Thyroid gland (tissue), 4 donors: ENCODE data around the gene KLHDC8A.

Experiments used
- POLR2A ChIP-seq, 2 donors: fragments of 450-650 bp; IDR thresholded peaks; one replicate each; pipeline ENCODE4 v1.6.1; 2017; ENCODE audit warnings: antibody characterized with exemption in 2 of 2, mild to moderate bottlenecking in 2 of 2, moderate library complexity in 1 of 2
- TF ChIP-seq, protein P1 (sequence below), 6 experiments: fragments of 200-600 bp in 3 of 6; fragments of 450-650 bp in 3 of 6; sonication (generic) in 3 of 6; IDR thresholded peaks; one replicate each; pipeline ENCODE4 v1.5.1; 2016 to 2019; ENCODE audit warnings: antibody characterized with exemption in 6 of 6, mild to moderate bottlenecking in 2 of 6, inconsistent platforms in 1 of 6, moderate library complexity in 1 of 6

GRCh38 chr1:205338011-205338410 is 18.7 kb downstream of the KLHDC8A start:
- TF ChIP-seq, protein P1, sequence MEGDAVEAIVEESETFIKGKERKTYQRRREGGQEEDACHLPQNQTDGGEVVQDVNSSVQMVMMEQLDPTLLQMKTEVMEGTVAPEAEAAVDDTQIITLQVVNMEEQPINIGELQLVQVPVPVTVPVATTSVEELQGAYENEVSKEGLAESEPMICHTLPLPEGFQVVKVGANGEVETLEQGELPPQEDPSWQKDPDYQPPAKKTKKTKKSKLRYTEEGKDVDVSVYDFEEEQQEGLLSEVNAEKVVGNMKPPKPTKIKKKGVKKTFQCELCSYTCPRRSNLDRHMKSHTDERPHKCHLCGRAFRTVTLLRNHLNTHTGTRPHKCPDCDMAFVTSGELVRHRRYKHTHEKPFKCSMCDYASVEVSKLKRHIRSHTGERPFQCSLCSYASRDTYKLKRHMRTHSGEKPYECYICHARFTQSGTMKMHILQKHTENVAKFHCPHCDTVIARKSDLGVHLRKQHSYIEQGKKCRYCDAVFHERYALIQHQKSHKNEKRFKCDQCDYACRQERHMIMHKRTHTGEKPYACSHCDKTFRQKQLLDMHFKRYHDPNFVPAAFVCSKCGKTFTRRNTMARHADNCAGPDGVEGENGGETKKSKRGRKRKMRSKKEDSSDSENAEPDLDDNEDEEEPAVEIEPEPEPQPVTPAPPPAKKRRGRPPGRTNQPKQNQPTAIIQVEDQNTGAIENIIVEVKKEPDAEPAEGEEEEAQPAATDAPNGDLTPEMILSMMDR (IDR thresholded peaks at IDR 0.05) = no peak
- no peak for TF ChIP-seq POLR2A (IDR thresholded peaks at IDR 0.05)
